Measurements from ENCODE around the gene ATP1A4.

DNA sequence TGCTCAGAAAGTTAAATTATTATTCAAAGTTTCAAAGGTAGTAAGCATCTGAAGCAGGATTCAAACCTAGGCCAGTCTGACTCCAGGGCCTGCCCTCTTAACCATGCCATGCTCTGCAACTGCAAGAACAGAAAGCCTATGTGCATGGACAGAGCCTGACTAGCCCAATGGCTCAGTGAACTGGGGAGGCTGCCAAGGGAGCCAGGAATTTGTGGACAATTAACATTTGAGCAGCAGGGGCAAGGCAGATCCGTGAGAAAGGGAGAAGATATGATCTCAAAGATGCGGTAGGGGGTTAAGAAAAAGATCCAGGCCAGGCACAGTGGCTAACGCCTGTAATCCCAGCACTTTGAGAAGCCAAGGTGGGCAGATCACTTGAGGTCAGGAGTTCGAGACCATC, 6.5 kb upstream of the ATP1A4 start:
- TF ChIP-seq, protein P1, sequence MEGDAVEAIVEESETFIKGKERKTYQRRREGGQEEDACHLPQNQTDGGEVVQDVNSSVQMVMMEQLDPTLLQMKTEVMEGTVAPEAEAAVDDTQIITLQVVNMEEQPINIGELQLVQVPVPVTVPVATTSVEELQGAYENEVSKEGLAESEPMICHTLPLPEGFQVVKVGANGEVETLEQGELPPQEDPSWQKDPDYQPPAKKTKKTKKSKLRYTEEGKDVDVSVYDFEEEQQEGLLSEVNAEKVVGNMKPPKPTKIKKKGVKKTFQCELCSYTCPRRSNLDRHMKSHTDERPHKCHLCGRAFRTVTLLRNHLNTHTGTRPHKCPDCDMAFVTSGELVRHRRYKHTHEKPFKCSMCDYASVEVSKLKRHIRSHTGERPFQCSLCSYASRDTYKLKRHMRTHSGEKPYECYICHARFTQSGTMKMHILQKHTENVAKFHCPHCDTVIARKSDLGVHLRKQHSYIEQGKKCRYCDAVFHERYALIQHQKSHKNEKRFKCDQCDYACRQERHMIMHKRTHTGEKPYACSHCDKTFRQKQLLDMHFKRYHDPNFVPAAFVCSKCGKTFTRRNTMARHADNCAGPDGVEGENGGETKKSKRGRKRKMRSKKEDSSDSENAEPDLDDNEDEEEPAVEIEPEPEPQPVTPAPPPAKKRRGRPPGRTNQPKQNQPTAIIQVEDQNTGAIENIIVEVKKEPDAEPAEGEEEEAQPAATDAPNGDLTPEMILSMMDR (conservative IDR thresholded peaks at IDR 0.05; ENCODE audit: low read depth, low read length) = no peak
- TF ChIP-seq EZH2 (IDR thresholded peaks at IDR 0.05; ENCODE audit: borderline replicate concordance, low read depth, low read length, poor library complexity, severe bottlenecking) = no peak

All from A673 (cell line).